PC-3 (cell line): ENCODE data around the gene TTLL10. TPM values are rescaled to one million over a fixed set of nuclear protein-coding genes. Genes with fewer than 3 reads are reported as not detected.

ENCODE experiments used
- ATAC-seq: fragments of 200-7000 bp; cut with Tn5 transposase; 2 replicates; pipeline ENCODE4 v1.9.1; 2020; ENCODE audit warnings: mild to moderate bottlenecking, moderate library complexity
- BruUV-seq: library from RNA; stranded (reverse); fragments of 400-500 nt; replicated peaks from 2 replicates; lab custom pipeline; 2021; lab: Mats Ljungman, UMichigan
- CTCF ChIA-PET: fragments of 300-600 bp; sonication (Branson Sonifier 250); formaldehyde crosslinking; loops from one replicate; lab custom pipeline; 2022; ENCODE audit warnings: antibody characterized with exemption; lab: Charles Lee
- POLR2A ChIA-PET: fragments of 300-600 bp; sonication (Branson Sonifier 250); formaldehyde crosslinking; loops from one replicate; lab custom pipeline; 2022; ENCODE audit warnings: antibody characterized with exemption; ENCODE audit not compliant: unreplicated experiment; lab: Charles Lee
- DNase-seq: peaks from one replicate; pipeline ENCODE4 v3.0.0-alpha.2; 2015
- H2AFZ ChIP-seq: fragments of 300-600 bp; sonication (generic); 2 replicates; pipeline ENCODE4 v1.6.0; 2016; ENCODE audit warnings: antibody characterized with exemption, low read length
- H3F3A ChIP-seq: fragments of 300-600 bp; sonication (generic); one replicate; pipeline ENCODE4 v1.6.0; 2017; ENCODE audit warnings: antibody characterized with exemption, low read length, control low read depth, mild to moderate bottlenecking; ENCODE audit not compliant: unreplicated experiment
- H3K27ac ChIP-seq: fragments of 300-600 bp; sonication (generic); 2 replicates; pipeline ENCODE4 v1.5.1; 2016; ENCODE audit warnings: mild to moderate bottlenecking, low read length
- H3K27me3 ChIP-seq: fragments of 300-600 bp; sonication (generic); 2 replicates; pipeline ENCODE4 v1.6.1; 2016; ENCODE audit warnings: low read length, mixed read lengths
- H3K36me3 ChIP-seq: fragments of 300-600 bp; sonication (generic); 2 replicates; pipeline ENCODE4 v1.6.1; 2016; ENCODE audit warnings: low read depth, mixed run types, low read length, mixed read lengths
- H3K4me1 ChIP-seq: fragments of 300-600 bp; sonication (generic); 2 replicates; pipeline ENCODE4 v1.5.1; 2016; ENCODE audit warnings: low read length; ENCODE audit not compliant: insufficient read depth
- H3K4me2 ChIP-seq: fragments of 300-600 bp; sonication (generic); 2 replicates; pipeline ENCODE4 v1.6.0; 2016; ENCODE audit warnings: low read length
- H3K4me3 ChIP-seq: fragments of 300-600 bp; sonication (generic); 2 replicates; pipeline ENCODE4 v1.5.1; 2016; ENCODE audit warnings: mild to moderate bottlenecking, low read length, mixed read lengths
- H3K79me2 ChIP-seq: fragments of 300-600 bp; sonication (generic); 2 replicates; pipeline ENCODE4 v1.6.1; 2017; ENCODE audit warnings: low read length, mixed read lengths
- H3K9ac ChIP-seq: fragments of 300-600 bp; sonication (generic); 2 replicates; pipeline ENCODE4 v1.6.0; 2016; ENCODE audit warnings: mild to moderate bottlenecking, low read length
- H3K9me2 ChIP-seq: fragments of 300-600 bp; sonication (generic); replicated peaks from 2 replicates; pipeline ENCODE4 v1.6.1; 2016; ENCODE audit warnings: mixed run types, low read length, mixed read lengths
- H3K9me3 ChIP-seq: fragments of 300-600 bp; sonication (generic); 2 replicates; pipeline ENCODE4 v1.6.1; 2016; ENCODE audit warnings: low read length, mixed read lengths
- H4K20me1 ChIP-seq: fragments of 300-600 bp; sonication (generic); 2 replicates; pipeline ENCODE4 v1.6.1; 2016; ENCODE audit warnings: low read length, mixed read lengths
- CTCF ChIP-seq: fragments of 300-600 bp; sonication (generic); conservative IDR thresholded peaks from 2 replicates; pipeline ENCODE4 v1.5.1; 2017; ENCODE audit warnings: antibody characterized with exemption, low read depth, mild to moderate bottlenecking, low read length
- EZH2 ChIP-seq: fragments of 300-600 bp; sonication (generic); IDR thresholded peaks from one replicate; pipeline ENCODE4 v1.6.1; 2017; ENCODE audit warnings: antibody characterized with exemption, mild to moderate bottlenecking, low read length; ENCODE audit not compliant: unreplicated experiment
- EZH2phosphoT487 ChIP-seq: fragments of 300-600 bp; sonication (generic); IDR thresholded peaks from 2 replicates; pipeline ENCODE4 v1.6.1; 2018; ENCODE audit warnings: mild to moderate bottlenecking, antibody characterized with exemption, low read length, borderline replicate concordance
- intact Hi-C: fragments of 100-400 bp; cut with micrococcal nuclease; formaldehyde crosslinking; loops from 2 replicates; pipeline ENCODE4 v1.9.0; 2023
- total RNA-seq: library from RNA; depleted of rRNA; stranded (reverse); fragments of >200 nt; gene quantifications from 2 replicates; pipeline ENCODE4 v1.2.3, GENCODE V29; 2014

The TTLL10 gene
- total RNA-seq, 1 experiment from 2014 or later = 0.36 TPM

- no TSS peak for BruUV-seq
- Histone ChIP-seq H3K36me3 (no peaks in the 10 kb centered on the region), H3K9ac (0 out of 2 replicates have a peak overlapping the region, but pooled peaks have one; percentile 71), H4K20me1 (no peaks in the 10 kb centered on the region), H3K4me2 (peak overlapping the region; percentile 76; the same call in 1 of the 2 replicates), H3F3A (no peaks in the 10 kb centered on the region), H3K4me1 (peaks cover 62% of the 10 kb centered on the region), H3K79me2 (peaks cover 39% of the 10 kb centered on the region), H3K27ac (peak overlapping the region; percentile 91), H2AFZ (no peak overlapping the region), H3K9me2 (no peaks in the 10 kb centered on the region), H3K27me3 (no peaks in the 10 kb centered on the region), H3K9me3 (no peaks in the 10 kb centered on the region), H3K4me3 (no peak overlapping the region)
- no peak for DNase-seq
- POLR2A ChIA-PET = no interaction called here
- intact Hi-C loops = loop anchor here (5.0 kb wide), 1 partner anchor 56 kb away; no protein-coding TSS in a partner anchor
- CTCF ChIA-PET = no interaction called here
- no peak for ATAC-seq
- no peak for TF ChIP-seq EZH2phosphoT487
- TF ChIP-seq EZH2 = no peak
Measured at GRCh38 chr1:1236176-1236763, 62.6 kb downstream of the TTLL10 start.

- ChIA-PET CTCF (interaction anchor here (0.6 to 0.9 kb wide), 2 partner anchors 56 to 114 kb away, joined by 3 to 4 read pairs; no protein-coding TSS in a partner anchor), POLR2A (interaction anchor here (0.5 to 0.6 kb wide), 4 partner anchors 29 to 271 kb away, joined by 3 to 6 read pairs (median 4); partner anchors contain the start of gene PLEKHN1)
- no peak for TF ChIP-seq EZH2
- no peak for TF ChIP-seq EZH2phosphoT487
- TF ChIP-seq CTCF = no peak
- intact Hi-C loops = loop anchor here (5.0 kb wide), 1 partner anchor 55 kb away; no protein-coding TSS in a partner anchor
- no peaks in the 10 kb centered on the region for H3F3A ChIP-seq
- H3K27ac ChIP-seq = peak overlapping the region; percentile 91
- no peaks in the 10 kb centered on the region for H4K20me1 ChIP-seq
- H3K4me3 ChIP-seq = peak overlapping the region; percentile 39
- no peaks in the 10 kb centered on the region for H3K9me3 ChIP-seq
- no TSS peak for BruUV-seq
- H3K4me2 ChIP-seq = peak overlapping the region; percentile 76
- peak overlapping the region; percentile 71 for H3K9ac ChIP-seq
- DNase-seq (peak; percentile 78), ATAC-seq (peak; percentile 56)
- H2AFZ ChIP-seq = peak overlapping the region; percentile 24; the same call in 1 of the 2 replicates
- no peaks in the 10 kb centered on the region for H3K27me3 ChIP-seq
- peaks cover 34% of the 10 kb centered on the region for H3K79me2 ChIP-seq
- no peaks in the 10 kb centered on the region for H3K9me2 ChIP-seq
- H3K36me3 ChIP-seq = no peaks in the 10 kb centered on the region
- H3K4me1 ChIP-seq = peaks cover 62% of the 10 kb centered on the region
Measured at GRCh38 chr1:1236945-1237873, 63.5 kb downstream of the TTLL10 start.
